GM23338 (cell line): ENCODE measurements around the gene KIF18B. TPM values are rescaled to one million over a fixed set of nuclear protein-coding genes. Genes with fewer than 3 reads are reported as not detected.

ENCODE experiments used
- ATAC-seq: fragments of 200-7000 bp; cut with Tn5 transposase; 3 replicates; pipeline ENCODE4 v1.9.1; 2020
- DNase-seq: peaks from one replicate; pipeline ENCODE4 v3.0.0-alpha.2; 2015; ENCODE audit warnings: low spot score
- H2AFZ ChIP-seq: fragments of 200-600 bp; sonication (generic); 2 replicates; pipeline ENCODE4 v1.8.0; 2016; ENCODE audit warnings: antibody characterized with exemption, mild to moderate bottlenecking, moderate library complexity
- H3F3A ChIP-seq: fragments of 200-600 bp; sonication (generic); replicated peaks from 2 replicates; pipeline ENCODE4 v1.8.0; 2017; ENCODE audit warnings: antibody characterized with exemption, mixed run types, low read depth
- H3K27ac ChIP-seq: fragments of 200-600 bp; sonication (generic); 2 replicates; pipeline ENCODE4 v1.6.1; 2016; ENCODE audit warnings: low read depth
- H3K27me3 ChIP-seq: fragments of 200-600 bp; sonication (generic); 2 replicates; pipeline ENCODE4 v1.8.0; 2016; ENCODE audit warnings: mild to moderate bottlenecking, mixed run types, moderate library complexity; ENCODE audit not compliant: insufficient read depth
- H3K36me3 ChIP-seq: fragments of 200-600 bp; sonication (generic); 2 replicates; pipeline ENCODE4 v1.8.0; 2016; ENCODE audit warnings: mild to moderate bottlenecking; ENCODE audit not compliant: insufficient read depth
- H3K4me1 ChIP-seq: fragments of 200-600 bp; sonication (generic); 2 replicates; pipeline ENCODE4 v1.8.0; 2016; ENCODE audit warnings: mild to moderate bottlenecking, moderate library complexity; ENCODE audit not compliant: insufficient read depth
- H3K4me2 ChIP-seq: fragments of 200-600 bp; sonication (generic); 2 replicates; pipeline ENCODE4 v1.7.1; 2017; ENCODE audit warnings: mixed run types
- H3K4me3 ChIP-seq: fragments of 200-600 bp; sonication (generic); 2 replicates; pipeline ENCODE4 v1.6.1; 2016; ENCODE audit warnings: mixed run types
- H3K79me2 ChIP-seq: fragments of 200-600 bp; sonication (generic); replicated peaks from 2 replicates; pipeline ENCODE4 v1.8.0; 2017; ENCODE audit warnings: mild to moderate bottlenecking; ENCODE audit not compliant: insufficient read depth
- H3K9me2 ChIP-seq: fragments of 200-600 bp; sonication (generic); 2 replicates; pipeline ENCODE4 v1.8.0; 2017; ENCODE audit not compliant: insufficient read depth
- H4K20me1 ChIP-seq: fragments of 200-600 bp; sonication (generic); replicated peaks from 2 replicates; pipeline ENCODE4 v1.8.0; 2017; ENCODE audit warnings: mild to moderate bottlenecking; ENCODE audit not compliant: insufficient read depth
- H3K27ac Mint-ChIP-seq: 2 replicates; pipeline ENCODE4 v1.8.0; 2020; ENCODE audit warnings: inconsistent platforms, mild to moderate bottlenecking, moderate library complexity, mixed read lengths
- H3K27me3 Mint-ChIP-seq: 3 replicates; pipeline ENCODE4 v1.8.0; 2022; ENCODE audit warnings: low read depth, mild to moderate bottlenecking, moderate library complexity, mixed read lengths, inconsistent platforms; ENCODE audit not compliant: insufficient read depth, poor library complexity
- H3K36me3 Mint-ChIP-seq: 3 replicates; pipeline ENCODE4 v1.8.0; 2021; ENCODE audit warnings: low read depth, mild to moderate bottlenecking, inconsistent platforms, moderate library complexity, mixed read lengths
- H3K4me1 Mint-ChIP-seq: 3 replicates; pipeline ENCODE4 v1.8.0; 2020; ENCODE audit warnings: mild to moderate bottlenecking, inconsistent platforms, mixed read lengths
- H3K4me3 Mint-ChIP-seq: 3 replicates; pipeline ENCODE4 v1.8.0; 2021; ENCODE audit warnings: moderate library complexity, mild to moderate bottlenecking, inconsistent platforms, mixed read lengths
- H3K9me3 Mint-ChIP-seq: 3 replicates; pipeline ENCODE4 v1.8.0; 2020; ENCODE audit warnings: moderate library complexity, mild to moderate bottlenecking, inconsistent platforms, mixed read lengths
- CREB1 ChIP-seq: fragments of 250-450 bp; sonication (Bioruptor Pico); IDR thresholded peaks from 2 replicates; pipeline ENCODE4 v1.5.0; 2020; ENCODE audit warnings: low read depth, mild to moderate bottlenecking, moderate library complexity
- ETS1 ChIP-seq: IDR thresholded peaks from 2 replicates; pipeline ENCODE4 v1.6.1; 2016; ENCODE audit warnings: antibody characterized with exemption
- EZH2 ChIP-seq: fragments of 200-600 bp; sonication (generic); IDR thresholded peaks from one replicate; pipeline ENCODE4 v1.8.0; 2017; ENCODE audit warnings: antibody characterized with exemption, mild to moderate bottlenecking, low read depth; ENCODE audit not compliant: unreplicated experiment
- EZH2phosphoT487 ChIP-seq: fragments of 200-600 bp; sonication (generic); IDR thresholded peaks from one replicate; pipeline ENCODE4 v1.8.1; 2018; ENCODE audit warnings: antibody characterized with exemption; ENCODE audit not compliant: unreplicated experiment
- JUNB ChIP-seq: IDR thresholded peaks from one replicate; pipeline ENCODE4 v1.6.1; 2016; ENCODE audit warnings: antibody characterized with exemption; ENCODE audit not compliant: unreplicated experiment
- NANOG ChIP-seq: IDR thresholded peaks from 2 replicates; pipeline ENCODE4 v1.6.1; 2016; ENCODE audit warnings: antibody characterized with exemption, borderline replicate concordance
- POLR2AphosphoS5 ChIP-seq: IDR thresholded peaks from 2 replicates; pipeline ENCODE4 v1.6.1; 2016; ENCODE audit warnings: antibody characterized with exemption, low read depth
- STAT1 ChIP-seq: IDR thresholded peaks from one replicate; pipeline ENCODE4 v1.6.1; 2016; ENCODE audit warnings: antibody characterized with exemption; ENCODE audit not compliant: unreplicated experiment
- ZNF114 ChIP-seq: fragments of 250-450 bp; sonication (Bioruptor Pico); IDR thresholded peaks from 2 replicates; pipeline ENCODE4 v1.5.0; 2020; ENCODE audit warnings: mild to moderate bottlenecking, moderate library complexity
- ZNF331 ChIP-seq: fragments of 250-450 bp; sonication (Bioruptor Pico); IDR thresholded peaks from 2 replicates; pipeline ENCODE4 v1.5.0; 2020; ENCODE audit warnings: low read depth, mild to moderate bottlenecking, moderate library complexity
- ZNF462 ChIP-seq: fragments of 250-450 bp; sonication (Bioruptor Pico); IDR thresholded peaks from 2 replicates; pipeline ENCODE4 v1.5.0; 2020; ENCODE audit warnings: mild to moderate bottlenecking, moderate library complexity
- polyA plus RNA-seq: library from polyadenylated mRNA; unstranded; fragments of >200 nt; fragmentation: Nextera tagmentation; extraction: Ambion mirVana; gene quantifications from 2 replicates; pipeline ENCODE4 v1.2.1, GENCODE V29; 2016
- total RNA-seq: library from RNA; depleted of rRNA; stranded (reverse); fragments of >200 nt; shearing (Covaris generic); gene quantifications from 2 replicates; pipeline ENCODE4 v1.2.3, GENCODE V29; 2014
- TF ChIP-seq, protein P1 (sequence below), 2 experiments: fragments of 200-600 bp in 1 of 2; sonication (generic) in 1 of 2; conservative IDR thresholded peaks; 2 replicates each; pipeline versions ENCODE4 v1.5.1 to v1.6.1; 2016 to 2017; ENCODE audit warnings: antibody characterized with exemption in 2 of 2, low read depth in 2 of 2, mild to moderate bottlenecking in 2 of 2, moderate library complexity in 1 of 2
- TF ChIP-seq, protein P2 (sequence below): IDR thresholded peaks from one replicate; pipeline ENCODE4 v1.6.1; 2018; ENCODE audit warnings: antibody characterized with exemption; ENCODE audit not compliant: unreplicated experiment

The KIF18B gene
- total and polyA plus RNA-seq, 2 experiments from 2014 or later, result 14.1 to 28.4 TPM

GRCh38 chr17:44933824-44934744 is 13.5 kb downstream of the KIF18B start:
- Histone ChIP-seq H3K4me3 (no peak overlapping the region), H3K79me2 (peaks cover 17% of the 10 kb centered on the region), H3K4me2 (no peak overlapping the region), H3K36me3 (peaks cover 42% of the 10 kb centered on the region), H3K27ac (no peak overlapping the region), H3F3A (no peaks in the 10 kb centered on the region), H3K9me2 (no peaks in the 10 kb centered on the region), H3K27me3 (no peaks in the 10 kb centered on the region), H4K20me1 (peaks cover 16% of the 10 kb centered on the region), H3K4me1 (no peaks in the 10 kb centered on the region), H2AFZ (no peak overlapping the region)
- Mint-ChIP-seq H3K27me3 (peaks cover 3% of the 10 kb centered on the region), H3K27ac (no peak overlapping the region), H3K4me3 (no peak overlapping the region), H3K4me1 (no peaks in the 10 kb centered on the region), H3K36me3 (peaks cover 78% of the 10 kb centered on the region), H3K9me3 (no peaks in the 10 kb centered on the region)
- TF ChIP-seq EZH2 (no peak), STAT1 (no peak), ZNF462 (no peak), ZNF331 (CRISPR knock-in tag) (no peak), ETS1 (no peak), JUNB (no peak), ZNF114 (CRISPR knock-in tag) (no peak), POLR2AphosphoS5 (no peak), NANOG (no peak), EZH2phosphoT487 (no peak), CREB1 (CRISPR knock-in tag) (no peak)
- TF ChIP-seq, protein P1, sequence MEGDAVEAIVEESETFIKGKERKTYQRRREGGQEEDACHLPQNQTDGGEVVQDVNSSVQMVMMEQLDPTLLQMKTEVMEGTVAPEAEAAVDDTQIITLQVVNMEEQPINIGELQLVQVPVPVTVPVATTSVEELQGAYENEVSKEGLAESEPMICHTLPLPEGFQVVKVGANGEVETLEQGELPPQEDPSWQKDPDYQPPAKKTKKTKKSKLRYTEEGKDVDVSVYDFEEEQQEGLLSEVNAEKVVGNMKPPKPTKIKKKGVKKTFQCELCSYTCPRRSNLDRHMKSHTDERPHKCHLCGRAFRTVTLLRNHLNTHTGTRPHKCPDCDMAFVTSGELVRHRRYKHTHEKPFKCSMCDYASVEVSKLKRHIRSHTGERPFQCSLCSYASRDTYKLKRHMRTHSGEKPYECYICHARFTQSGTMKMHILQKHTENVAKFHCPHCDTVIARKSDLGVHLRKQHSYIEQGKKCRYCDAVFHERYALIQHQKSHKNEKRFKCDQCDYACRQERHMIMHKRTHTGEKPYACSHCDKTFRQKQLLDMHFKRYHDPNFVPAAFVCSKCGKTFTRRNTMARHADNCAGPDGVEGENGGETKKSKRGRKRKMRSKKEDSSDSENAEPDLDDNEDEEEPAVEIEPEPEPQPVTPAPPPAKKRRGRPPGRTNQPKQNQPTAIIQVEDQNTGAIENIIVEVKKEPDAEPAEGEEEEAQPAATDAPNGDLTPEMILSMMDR (conservative IDR thresholded peaks at IDR 0.05; ENCODE audit: low read depth in 2 of 2), result no peak
- TF ChIP-seq, protein P2, sequence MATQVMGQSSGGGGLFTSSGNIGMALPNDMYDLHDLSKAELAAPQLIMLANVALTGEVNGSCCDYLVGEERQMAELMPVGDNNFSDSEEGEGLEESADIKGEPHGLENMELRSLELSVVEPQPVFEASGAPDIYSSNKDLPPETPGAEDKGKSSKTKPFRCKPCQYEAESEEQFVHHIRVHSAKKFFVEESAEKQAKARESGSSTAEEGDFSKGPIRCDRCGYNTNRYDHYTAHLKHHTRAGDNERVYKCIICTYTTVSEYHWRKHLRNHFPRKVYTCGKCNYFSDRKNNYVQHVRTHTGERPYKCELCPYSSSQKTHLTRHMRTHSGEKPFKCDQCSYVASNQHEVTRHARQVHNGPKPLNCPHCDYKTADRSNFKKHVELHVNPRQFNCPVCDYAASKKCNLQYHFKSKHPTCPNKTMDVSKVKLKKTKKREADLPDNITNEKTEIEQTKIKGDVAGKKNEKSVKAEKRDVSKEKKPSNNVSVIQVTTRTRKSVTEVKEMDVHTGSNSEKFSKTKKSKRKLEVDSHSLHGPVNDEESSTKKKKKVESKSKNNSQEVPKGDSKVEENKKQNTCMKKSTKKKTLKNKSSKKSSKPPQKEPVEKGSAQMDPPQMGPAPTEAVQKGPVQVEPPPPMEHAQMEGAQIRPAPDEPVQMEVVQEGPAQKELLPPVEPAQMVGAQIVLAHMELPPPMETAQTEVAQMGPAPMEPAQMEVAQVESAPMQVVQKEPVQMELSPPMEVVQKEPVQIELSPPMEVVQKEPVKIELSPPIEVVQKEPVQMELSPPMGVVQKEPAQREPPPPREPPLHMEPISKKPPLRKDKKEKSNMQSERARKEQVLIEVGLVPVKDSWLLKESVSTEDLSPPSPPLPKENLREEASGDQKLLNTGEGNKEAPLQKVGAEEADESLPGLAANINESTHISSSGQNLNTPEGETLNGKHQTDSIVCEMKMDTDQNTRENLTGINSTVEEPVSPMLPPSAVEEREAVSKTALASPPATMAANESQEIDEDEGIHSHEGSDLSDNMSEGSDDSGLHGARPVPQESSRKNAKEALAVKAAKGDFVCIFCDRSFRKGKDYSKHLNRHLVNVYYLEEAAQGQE, result no peak
- DNase-seq, result no peak
- ATAC-seq, result no peak
